GM21367 (cell line): Measurements from ENCODE around the gene CYP27C1.
"Not testable (repeated sequence)": the region's sequence is repeated elsewhere in the genome, so short reads cannot be mapped to it uniquely, and the experiment has no call there.

ENCODE experiments used
- ATAC-seq: cut with Tn5 transposase; IDR thresholded peaks from one replicate; pipeline ENCODE4 v1.9.1; 2021; ENCODE audit not compliant: unreplicated experiment

The CYP27C1 gene

GRCh38 chr2:127172306-127172705 lies 47.8 kb downstream of the CYP27C1 start:
- no peak for ATAC-seq

DNA sequence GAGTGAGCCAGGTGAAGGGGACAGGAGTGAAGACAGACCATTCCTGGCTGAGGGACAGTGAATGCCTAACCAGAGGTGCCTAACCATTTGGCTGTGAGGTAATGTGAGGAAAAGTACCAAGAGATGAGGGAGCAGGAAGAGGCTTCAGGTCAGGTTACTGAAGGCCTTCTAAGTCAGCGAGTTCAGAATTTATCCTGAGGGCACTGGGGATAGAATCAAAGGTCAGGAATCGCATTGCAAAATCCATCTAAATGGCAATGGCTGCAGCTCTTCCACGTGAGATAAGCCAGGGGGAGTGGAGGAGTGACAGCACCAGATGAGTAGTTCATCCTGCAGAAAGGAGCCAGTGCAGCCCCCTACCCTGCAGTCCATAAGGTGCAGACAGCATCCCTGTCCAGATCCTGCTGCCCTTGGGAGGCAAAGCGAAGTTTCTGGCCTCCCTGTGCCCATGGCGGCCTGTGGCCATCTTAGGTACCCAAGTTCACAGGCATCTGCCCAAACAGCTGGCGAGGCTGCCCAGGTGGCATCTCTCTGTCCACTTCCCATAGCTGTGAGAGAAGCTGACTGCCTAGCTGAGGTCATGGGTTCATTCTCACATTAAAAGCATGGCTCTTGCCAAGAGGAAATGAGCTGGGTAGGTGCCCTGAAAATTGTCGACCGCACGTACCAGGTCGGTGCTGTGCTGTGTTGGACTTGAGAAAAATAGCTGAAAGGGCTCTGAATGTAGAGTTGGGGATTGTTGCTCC lies 49.5 kb downstream of the CYP27C1 start:
- ATAC-seq: no peak

DNA sequence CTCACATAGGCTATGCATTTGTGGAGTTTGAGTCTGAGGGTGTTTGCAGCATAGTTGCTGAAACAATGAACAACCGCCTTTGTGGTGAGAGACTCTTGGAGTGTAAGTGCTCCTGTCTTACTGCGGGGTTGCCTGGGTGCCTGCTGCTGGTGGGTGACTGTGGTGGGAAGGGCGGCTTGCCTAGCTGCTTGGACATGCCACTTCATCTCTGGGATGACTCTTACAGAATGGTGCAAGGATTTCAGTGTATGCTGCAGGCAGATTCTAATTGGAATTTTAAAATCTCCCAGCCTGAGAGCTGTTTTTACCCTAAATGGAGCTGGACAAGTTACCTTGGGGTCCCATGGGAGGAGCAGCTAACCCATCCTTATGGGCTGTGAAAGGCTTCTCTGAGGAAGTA lies 50.1 kb downstream of the CYP27C1 start:
- no peak for ATAC-seq

DNA sequence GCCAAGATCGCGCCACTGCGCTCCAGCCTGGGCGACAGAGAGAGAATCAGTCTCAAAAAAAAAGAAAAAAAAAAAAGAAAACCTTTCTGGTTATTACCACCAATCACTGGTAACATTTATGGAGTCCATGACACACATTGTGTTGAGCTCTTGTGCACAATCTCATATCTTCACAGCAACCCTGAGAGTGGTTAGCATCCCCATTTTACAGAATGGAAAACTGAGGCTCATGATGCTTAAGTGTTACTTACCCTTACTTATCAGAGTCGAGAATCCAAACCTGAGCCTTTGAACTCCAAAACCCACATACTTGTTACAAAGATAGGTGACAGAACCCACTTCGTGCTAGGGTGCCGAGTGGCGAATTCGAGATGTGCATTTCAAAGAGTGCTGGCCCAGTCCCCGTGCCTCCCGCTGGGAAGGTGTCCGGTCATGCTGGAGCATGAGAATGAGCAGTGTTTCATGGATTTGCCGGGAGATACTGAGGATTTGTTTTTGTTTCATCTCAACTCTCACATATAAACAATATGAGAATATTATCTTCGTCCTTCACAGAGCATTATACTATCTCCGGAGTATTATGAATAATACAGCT lies 50.9 kb downstream of the CYP27C1 start:
- no peak for ATAC-seq

- ATAC-seq: no peak
Observed at GRCh38 chr2:127166231-127166860, 53.8 kb downstream of the CYP27C1 start.

- ATAC-seq: no peak
Observed at GRCh38 chr2:127165539-127165935, 54.6 kb downstream of the CYP27C1 start.

- ATAC-seq: no peak
Observed at GRCh38 chr2:127164761-127165538, 55.1 kb downstream of the CYP27C1 start.

DNA sequence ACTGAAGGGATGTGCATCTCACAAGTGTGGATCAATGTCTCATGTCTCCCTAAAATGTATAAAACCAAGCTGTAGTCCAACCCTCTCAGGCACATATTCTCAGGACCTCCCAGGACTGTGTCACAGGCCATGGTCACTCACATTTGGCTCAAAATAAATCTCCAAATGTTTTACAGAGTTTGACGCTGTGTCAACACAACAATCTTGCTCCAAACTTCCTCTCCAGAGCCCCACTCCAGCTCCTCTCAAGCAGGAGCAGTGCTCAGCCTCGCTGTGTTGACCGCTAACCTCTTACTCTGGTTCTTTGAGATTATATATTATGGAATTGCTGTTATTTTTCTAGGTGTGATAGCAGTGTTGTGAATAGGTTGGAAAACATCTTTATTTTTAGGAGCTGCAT lies 56.2 kb downstream of the CYP27C1 start:
- no peak for ATAC-seq

DNA sequence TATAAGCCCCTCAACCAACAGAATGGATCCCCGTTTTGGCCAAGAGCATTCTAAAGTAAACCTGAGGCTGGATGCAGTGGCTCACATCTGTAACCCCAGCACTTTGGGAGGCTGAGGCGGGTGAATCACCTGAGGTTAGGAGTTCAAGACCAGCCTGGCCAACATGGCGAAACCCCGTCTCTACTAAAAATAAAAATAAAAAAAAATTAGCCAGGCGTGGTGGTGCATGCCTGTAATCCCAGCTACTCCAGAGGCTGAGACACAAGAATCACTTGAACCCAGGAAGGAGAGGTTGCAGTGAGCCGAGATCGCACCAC lies 57.1 kb downstream of the CYP27C1 start:
- ATAC-seq: not testable (repeated sequence)

- no peak for ATAC-seq
Observed at GRCh38 chr2:127162261-127163089, 57.6 kb downstream of the CYP27C1 start.

DNA sequence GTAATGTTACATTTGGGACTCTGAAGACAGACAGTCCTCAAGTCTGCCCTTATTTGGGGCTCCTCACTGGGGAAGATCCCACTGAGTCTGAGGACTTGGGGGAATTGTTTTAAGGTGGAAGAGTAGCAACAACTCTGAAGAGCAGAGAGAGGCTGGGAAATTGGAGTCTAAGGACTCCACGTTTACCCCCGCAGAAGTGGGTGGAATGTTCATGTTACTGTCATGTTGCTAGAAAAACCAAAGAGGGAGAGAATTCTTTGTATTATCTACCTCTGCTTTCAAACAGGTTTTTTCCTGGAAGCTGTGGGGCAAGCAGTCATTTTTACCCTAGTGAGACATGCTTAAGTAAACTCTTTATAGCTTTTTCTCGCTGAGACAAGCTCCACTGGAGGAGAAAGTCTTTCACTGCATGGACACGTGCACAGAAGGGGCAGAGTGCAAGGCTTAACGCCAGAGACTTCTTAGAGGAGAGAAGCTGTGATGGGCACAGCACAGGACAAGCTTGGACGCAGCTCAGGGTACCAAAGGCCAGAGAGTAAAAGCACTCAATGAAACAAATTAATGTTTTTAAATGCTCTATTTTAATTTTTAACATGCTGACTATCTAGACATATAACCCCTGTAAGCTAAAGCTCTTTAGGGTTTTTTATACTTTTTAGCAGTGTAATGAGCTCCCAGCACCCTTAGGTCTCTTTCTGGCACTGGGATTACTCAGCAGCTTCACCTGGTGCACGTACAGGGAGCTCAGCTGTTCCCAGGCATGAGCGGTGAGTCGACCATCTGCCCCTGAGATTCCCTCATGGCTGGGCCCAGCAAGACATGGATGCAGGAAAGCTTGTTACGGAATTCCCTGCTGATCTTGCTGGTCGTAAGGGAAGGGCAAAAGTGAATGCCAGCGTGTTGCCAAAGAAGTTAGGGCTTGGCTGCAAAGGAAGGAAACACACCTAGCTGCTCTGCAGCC lies 58.6 kb downstream of the CYP27C1 start:
- ATAC-seq: no peak

GRCh38 chr2:127160676-127161075 lies 59.4 kb downstream of the CYP27C1 start:
- ATAC-seq: no peak

- ATAC-seq: no peak
Observed at GRCh38 chr2:127159543-127159942, 60.6 kb downstream of the CYP27C1 start.

DNA sequence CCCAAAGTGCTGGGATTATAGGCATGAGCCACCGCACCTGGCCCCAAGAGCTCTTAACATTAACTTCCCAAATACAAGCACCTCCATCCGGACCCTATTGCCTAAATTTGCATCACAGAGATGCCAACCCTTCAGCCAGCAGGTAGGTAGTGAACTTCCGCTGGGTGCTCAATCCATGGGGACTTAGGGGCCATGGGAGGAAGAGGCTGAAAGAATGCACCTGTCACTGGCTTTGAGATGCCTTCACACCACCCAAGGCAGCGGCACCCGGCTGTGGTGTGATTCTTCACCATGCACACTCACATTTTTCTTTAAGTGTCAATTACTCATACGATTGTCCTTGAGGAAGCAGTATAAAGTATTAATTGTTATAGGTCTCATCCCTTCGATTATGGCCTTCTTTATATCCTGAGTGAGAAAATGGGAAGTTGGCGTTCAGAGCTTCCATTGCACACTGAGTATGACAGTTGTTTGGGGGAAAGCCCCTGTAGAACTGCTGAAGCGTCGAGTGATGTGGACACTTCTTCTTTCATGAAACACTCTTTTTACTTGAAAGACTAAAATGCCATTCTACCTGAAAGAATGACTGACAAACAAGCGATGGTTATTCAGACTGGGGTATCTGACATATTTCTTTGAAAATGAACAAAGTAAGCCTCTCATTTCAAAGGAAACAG lies 61.3 kb downstream of the CYP27C1 start:
- ATAC-seq: no peak

DNA sequence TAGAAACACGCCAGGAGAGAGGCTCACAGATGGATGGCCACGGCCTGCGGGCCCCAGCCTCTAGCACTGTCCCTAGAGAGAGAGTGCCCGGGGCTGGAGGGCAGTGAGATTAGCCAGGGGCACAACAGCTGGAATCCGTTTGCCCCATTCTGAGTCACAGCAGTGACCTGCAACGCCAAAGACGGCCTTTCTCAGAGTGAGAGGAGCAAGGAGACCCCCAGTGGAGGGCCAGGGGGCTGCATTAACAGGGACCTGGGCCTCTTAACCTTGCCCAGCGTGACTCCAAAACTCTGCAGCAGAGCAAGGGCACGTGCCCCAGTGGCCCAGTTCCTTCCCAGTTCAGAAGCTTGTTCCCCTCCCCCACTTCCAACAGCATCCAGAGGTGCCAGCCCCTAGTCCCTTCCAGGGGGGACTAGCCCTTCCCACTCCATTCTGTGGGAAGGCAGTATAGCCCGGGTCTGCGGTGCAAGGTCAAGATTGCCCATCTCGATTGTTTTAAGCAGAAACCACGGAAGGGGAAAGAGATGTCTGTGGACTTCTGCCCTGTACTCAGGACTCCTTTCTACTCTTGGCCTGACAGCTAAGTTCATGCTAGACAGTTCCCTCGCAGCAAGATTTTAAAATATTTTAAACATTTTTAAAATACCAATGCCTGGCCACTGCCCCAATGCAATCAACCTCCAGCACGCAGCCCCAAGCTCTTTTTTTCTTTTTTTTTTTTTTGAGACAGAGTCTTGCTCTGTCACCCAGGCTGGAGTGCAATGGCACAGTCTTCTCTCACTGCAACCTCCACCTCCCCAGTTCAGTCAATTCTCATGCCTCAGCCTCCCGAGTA lies 62.2 kb downstream of the CYP27C1 start:
- ATAC-seq: no peak

- no peak for ATAC-seq
Observed at GRCh38 chr2:127157114-127157513, 63.0 kb downstream of the CYP27C1 start.

GRCh38 chr2:127155947-127156346 lies 64.2 kb downstream of the CYP27C1 start:
- no peak for ATAC-seq

- no peak for ATAC-seq
Observed at GRCh38 chr2:127155028-127155581, 65.0 kb downstream of the CYP27C1 start.
